Activated gamma-delta T cell treated with Interleukin-2 at 50 U/mL for 16 hours (primary cell): Measurements from ENCODE around the gene RGS6.

Source experiments
- DNase-seq: peaks from one replicate; pipeline ENCODE4 v3.0.0-alpha.2; 2020

RGS6 gene

GRCh38 chr14:72418806-72419205 is 486.6 kb downstream of the RGS6 start:
- DNase-seq = no peak

GRCh38 chr14:72419226-72419775 is 487.1 kb downstream of the RGS6 start:
- DNase-seq = no peak

DNA sequence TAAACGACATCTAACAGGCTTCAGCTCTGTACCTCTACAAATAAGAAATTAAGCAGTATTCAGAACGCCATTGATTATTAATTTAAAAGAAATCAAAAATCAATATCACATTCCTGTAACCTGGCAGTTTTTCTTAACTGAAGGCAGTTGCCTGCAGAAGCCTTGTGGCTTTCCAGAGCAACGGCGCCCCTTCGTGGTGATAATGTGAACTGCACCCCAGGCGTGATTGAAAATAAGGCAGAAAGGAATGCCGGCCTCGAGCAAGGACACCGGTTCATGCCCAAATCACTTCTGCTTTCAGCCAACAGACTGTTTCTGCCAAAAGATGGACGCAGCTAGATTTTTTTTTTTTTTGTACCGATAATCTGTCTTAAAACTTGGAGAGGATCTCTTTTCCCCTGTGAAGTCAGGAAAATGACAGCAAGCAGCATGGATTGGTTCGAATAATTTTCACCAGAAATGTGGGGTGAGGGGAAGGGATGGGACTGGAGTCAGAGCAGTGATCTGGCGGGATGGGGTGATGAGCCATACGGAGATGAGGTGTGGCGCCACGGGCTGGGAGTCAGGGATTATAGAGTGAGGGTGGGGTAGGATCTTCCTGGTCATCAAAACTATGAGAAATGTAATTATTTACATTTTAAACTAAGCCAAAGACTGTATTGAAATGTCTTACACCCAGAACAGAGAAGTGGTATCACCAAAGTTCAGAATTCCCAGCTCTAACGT is 488.7 kb downstream of the RGS6 start:
- DNase-seq = peak; percentile 63

DNA sequence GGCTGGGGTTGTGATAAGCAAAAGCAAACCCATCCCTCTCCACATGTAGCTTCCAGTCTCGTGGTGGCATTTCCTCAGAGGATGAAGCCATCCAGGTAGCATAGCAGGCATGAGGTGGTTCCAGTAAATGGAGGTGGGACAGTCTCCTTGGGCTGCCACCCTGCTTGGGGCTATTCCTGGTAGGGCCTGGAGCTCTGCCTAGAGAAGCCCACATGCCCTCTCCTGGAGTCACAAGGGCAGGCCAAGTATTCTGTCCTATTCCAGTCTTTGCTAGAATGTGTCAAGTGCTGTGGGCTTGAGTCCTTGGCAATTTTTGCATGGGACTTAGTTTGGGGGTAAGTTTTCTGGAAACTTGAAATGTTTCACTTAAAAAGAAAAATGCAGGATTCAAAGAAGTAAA is 491.7 kb downstream of the RGS6 start:
- DNase-seq = no peak

DNA sequence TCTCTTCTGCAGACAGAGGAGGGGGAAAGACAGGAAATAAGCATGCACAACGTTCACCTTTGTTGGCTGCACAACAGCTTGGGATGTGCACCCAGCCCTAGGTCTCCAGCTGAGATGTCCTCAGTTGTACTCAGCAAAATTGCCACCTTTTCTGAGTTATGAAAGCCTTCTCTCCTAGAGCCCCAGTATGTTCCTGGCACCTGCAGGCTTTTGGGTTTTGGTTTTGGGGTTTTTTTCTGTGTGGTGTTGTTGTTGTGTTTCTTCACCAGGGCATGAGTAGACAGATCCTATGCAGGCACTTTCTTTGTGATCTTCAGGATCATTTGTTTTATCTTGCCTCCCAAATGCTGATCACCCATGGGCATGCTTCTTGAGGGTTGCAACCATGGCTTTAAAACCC is 498.2 kb downstream of the RGS6 start:
- no peak for DNase-seq

DNA sequence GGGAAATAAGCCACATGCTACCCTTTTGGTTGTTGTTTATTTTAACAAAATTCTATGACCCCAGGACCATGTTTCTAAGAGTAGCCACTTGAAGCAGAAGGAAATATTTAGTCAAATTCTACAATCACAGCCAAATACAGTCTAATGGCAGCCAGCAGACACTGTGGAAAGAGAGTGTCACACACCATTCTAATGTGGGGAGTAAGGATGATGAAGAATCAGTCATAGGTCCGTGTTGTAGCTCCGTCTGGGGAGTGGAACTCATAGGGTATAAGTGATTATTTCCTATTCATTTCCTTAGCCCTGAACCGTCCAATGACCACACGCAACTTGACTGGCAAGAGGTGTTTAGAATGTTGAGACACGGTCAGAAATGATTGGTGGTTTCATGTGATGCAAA is 500.5 kb downstream of the RGS6 start:
- DNase-seq = no peak

- DNase-seq = no peak
Measured at GRCh38 chr14:72433511-72433910, 501.3 kb downstream of the RGS6 start.

DNA sequence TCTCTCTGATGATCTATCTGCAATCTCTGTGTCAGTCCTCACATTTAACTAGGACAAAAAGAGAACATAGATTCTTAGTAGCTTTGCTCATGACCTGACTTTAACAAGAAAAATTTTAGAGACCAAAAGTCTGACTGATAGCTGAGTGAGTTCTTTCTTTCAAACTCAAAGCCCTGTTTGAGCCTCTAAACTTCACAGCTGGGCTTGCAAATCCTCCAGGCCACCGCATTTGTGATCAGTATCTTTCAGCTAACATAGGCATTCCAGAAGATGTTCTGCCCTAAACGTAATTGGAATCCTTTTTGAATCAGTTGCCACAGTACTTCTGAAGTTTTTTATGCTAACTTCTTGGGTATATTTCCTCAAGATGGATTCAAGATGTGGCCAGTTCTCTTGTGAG is 502.6 kb downstream of the RGS6 start:
- no peak for DNase-seq

- no peak for DNase-seq
Measured at GRCh38 chr14:72439707-72440106, 507.5 kb downstream of the RGS6 start.

DNA sequence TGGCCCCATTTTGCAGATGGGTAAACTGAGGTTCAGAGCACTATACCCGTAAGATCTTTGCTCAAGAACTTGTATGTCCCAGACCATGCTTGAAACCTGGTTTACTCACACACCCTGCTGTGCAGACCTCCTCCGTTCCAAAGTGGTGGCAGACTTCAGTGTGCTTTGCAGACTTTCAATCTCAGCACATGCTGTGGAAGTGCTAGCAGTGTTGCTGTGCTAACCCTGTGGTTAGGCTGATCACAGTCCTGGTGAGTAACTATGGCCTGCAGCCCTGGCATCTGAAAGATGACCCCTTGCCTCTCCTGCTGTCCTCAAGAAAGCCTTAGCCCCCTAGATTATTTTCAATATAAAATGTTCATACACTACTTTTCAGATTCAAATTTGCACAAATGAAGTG is 511.0 kb downstream of the RGS6 start:
- DNase-seq = no peak

GRCh38 chr14:72443991-72444441 is 511.8 kb downstream of the RGS6 start:
- peak; percentile 11 for DNase-seq

DNA sequence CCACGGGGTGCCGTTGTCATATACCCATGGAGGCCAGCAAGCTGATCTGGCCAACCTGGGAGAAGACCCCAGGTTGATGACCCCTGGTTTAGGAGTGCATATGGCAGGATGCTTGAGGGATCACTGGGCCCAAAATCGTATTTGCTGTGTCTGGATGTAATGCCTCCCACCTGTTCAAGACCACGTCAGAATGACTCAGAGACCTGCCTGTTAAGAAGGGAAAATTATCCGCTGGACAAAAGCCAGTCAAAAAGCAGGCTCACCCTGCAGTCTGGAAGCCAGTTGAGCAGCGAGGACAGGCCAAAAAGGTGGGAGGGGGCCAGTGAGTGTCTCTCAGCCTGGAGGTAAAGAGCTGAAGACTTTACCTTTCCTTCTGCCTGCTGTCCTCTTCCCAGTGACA is 512.5 kb downstream of the RGS6 start:
- no peak for DNase-seq

- no peak for DNase-seq
Measured at GRCh38 chr14:72448212-72448611, 516.0 kb downstream of the RGS6 start.

- no peak for DNase-seq
Measured at GRCh38 chr14:72450473-72451044, 518.3 kb downstream of the RGS6 start.

DNA sequence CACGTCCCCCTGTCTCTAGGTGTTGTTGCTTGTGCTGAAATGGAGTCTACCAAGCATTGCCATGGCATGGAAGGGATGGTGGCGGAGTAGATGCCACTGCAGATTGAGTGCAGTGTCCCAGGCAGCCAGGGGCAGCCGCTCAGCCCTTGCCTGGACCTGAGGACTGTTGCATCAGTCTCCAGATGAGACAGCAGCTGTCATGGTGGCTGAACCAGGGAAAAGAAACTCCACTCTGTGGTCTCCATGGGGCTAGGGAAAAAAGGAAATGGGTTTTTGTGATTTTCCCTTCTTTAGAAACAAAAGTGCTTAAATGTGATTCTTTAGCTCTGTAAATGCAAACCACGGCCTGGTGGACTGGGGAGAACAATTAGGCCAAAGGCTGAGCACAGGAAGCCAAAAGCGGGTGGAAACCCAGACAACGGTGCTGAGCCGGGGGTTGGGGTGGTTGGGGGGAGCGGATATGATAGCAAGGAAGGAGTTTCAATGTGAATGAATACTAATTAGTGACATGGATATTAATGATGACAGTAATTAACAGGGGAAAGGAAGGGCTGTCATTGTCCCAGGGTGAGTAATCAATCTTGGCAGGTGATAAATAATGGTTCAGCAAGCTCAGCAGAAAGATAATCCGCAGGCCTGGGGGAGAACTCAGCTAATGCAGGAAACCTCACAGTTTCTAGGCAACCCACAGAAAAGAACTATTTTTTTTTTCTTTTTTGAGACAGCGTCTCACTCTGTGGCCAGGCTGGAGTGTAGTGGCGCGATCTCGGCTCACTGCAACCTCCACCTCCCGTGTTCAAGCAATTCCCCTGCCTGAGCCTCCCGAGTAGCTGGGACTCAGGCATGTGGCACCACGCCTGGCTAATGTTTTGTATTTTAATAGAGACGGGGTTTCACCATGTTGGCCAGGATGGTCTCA is 519.1 kb downstream of the RGS6 start:
- peak; percentile 21 for DNase-seq

DNA sequence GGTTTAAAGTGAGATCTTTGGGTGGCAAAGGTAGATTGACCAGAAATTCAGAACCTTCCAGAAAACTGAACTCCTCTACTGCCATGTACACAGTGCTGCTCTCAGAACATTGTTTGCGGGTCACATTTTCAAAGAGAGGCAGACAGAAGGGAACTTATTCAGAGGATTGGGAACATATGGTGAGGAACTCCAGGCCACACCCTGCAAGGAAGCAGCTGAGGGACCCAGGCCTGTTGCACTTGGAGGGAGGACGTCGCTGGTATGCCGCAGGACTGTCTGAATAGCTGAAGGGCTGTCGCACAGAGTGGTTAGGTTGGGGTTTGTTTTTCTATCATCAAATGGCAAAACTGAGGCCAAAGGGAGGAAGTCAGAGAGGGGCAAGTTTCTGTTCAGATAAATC is 520.5 kb downstream of the RGS6 start:
- DNase-seq = no peak

DNA sequence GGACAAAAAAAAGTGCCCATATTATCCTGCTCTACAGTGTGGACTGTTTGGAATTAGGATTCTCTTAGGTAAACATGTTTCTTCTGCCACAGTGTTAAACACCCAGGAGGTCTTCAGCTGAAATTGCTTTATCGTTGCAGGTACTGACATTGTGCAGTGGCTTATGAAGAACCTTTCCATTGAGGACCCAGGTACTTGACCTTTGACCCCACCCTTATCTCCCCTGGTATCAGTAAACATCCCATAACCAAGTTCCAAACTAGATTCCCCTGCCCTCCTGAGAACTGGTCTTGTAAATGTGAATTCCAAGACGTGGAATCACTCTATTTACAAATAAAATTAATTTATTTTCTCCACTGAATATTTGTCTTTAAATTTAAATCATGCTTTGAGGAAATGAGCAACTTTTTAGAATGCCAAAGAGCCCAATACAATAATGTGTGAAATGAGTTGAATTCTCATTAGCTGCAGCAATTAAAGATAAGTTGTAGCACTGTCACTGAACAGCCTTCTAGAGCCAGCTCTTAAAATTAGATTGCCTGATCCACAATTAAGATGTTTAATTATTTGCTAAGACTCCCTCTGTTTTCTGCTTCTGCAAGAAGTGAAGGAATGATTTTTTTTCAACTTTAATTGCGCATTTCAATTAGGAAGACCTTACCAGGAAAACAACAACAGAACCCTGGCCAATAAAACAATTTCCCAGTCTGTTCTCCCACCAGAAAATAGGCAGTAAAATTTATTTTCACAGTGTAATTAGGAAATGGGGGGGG is 522.3 kb downstream of the RGS6 start:
- no peak for DNase-seq

GRCh38 chr14:72457641-72458040 is 525.4 kb downstream of the RGS6 start:
- no peak for DNase-seq

DNA sequence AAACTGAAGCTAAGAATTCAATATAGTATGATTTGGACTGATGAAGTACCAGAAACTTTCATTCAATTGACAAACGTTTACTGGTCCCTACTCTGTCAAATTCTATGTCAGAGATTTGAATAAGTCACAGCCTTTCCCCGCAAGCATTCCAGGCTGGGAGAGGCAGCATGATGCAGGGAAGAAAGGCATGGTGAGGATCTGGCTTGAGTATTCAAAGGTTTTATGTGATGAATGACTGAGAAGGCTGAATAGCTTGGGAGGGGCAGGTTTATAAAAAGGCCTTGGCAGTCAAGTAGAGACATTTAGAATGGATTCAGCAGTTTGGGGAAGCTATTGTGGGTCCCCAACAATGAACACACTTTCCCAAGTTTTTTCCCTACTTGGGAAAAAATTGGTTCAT is 529.8 kb downstream of the RGS6 start:
- no peak for DNase-seq

GRCh38 chr14:72463291-72463866 is 531.1 kb downstream of the RGS6 start:
- DNase-seq = no peak

GRCh38 chr14:72464226-72464625 is 532.0 kb downstream of the RGS6 start:
- no peak for DNase-seq

GRCh38 chr14:72466325-72466724 is 534.1 kb downstream of the RGS6 start:
- no peak for DNase-seq
